Measurements from ENCODE around the gene KCNG1. TPM values are rescaled to one million over a fixed set of nuclear protein-coding genes. Genes with fewer than 3 reads are reported as not detected.
"Not testable (repeated sequence)": the region's sequence is repeated elsewhere in the genome, so short reads cannot be mapped to it uniquely, and the experiment has no call there.

KCNG1 gene, protein sequence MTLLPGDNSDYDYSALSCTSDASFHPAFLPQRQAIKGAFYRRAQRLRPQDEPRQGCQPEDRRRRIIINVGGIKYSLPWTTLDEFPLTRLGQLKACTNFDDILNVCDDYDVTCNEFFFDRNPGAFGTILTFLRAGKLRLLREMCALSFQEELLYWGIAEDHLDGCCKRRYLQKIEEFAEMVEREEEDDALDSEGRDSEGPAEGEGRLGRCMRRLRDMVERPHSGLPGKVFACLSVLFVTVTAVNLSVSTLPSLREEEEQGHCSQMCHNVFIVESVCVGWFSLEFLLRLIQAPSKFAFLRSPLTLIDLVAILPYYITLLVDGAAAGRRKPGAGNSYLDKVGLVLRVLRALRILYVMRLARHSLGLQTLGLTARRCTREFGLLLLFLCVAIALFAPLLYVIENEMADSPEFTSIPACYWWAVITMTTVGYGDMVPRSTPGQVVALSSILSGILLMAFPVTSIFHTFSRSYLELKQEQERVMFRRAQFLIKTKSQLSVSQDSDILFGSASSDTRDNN
- total RNA-seq = 0.32 TPM
- long read RNA-seq, partial matches to known transcripts = 0 of 1 reads
- long read RNA-seq, other reads (novel, unspliced or antisense) = 1 of 1 reads

DNA sequence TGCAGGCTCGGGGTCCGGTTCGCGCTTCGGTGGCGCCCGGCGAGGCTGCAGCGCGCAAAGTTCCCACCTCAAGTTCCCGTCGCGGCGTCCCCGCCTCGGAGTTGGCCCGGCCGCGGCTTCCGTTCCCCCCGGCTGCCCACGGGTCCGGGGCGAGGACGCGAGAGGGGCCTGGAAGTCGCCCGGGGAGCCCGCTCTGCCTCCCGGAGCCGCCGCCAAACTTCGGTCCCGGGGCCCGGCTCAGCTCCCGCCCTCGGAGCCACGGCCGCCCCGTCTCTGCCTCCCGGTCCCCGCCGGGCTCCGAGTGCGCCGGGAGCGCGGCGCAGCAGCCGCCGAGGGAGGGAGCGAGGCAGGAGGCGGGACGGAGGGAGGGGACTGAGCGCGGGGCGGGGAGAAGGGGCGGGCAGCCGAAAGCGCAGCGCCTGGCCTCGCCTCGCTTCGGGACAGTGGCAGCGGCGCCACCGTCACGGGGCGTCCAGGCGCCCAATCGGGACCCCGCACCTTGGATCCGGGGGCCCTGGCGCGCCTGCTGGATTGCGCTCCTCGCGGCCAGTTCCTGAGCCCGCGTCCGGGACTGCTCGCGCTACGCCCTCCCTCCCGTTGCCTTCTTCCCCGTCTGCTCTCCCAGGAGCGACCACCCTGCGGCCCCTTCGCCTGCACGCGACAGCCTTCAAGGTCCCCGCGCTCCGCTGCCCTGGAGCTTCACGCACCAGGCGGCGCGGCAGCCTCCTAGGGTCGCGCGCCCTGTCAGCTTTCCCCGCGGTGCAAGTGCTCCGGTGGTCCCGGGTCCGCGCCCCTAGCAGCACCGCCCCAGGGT is at the start of gene KCNG1:
Gene KCNG1, minus strand, starts transcription at position 305 of the 814 bp plus-strand sequence. CDS start 12,769 bp downstream, outside the sequence.
- ATAC-seq (peak; percentile 93), DNase-seq (ENCODE audit: missing footprints) (peak; percentile 74)
- intact Hi-C loops (cut with DNase I) = no loop called here

DNA sequence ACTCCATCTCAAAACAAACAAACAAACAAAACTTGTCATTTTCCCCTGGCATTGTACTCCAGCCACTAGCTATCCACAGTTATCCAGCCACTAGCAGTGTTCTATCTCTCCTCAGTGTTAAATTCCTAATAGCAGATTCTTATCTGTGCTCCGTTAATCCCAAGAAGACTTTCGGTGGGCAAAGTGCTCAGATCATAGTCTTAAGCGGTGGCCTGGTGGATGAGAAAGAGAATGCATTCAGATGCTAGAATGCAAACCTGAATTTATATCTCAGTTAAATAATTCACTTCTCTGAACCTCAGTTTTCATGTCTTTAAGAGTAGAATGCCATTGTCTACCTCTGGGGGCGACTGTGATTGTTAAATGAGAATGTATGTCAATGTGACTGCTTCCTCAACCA is 47.7 kb upstream of the KCNG1 start:
- no peak for ATAC-seq
- DNase-seq (ENCODE audit: missing footprints) = no peak
- intact Hi-C loops (cut with DNase I) = no loop called here

DNA sequence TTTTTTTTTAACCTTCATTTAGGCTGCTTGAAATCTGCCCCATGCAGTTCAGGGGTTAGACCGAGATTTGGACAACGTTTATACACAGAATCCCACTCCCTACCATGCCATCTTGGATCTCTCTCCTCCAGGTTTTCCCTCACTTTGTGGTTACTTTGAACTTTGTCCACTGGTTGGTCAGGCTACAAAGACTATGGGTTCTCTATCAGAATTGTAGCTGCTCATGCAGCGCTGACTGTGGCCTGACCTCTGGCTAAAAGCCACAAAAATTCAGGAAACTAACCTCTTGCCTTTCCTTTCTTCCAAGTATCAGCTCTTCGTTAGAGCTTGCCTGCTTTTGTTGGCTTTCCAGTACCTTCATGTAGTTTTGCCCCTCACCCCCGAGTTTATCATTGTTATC is 44.9 kb upstream of the KCNG1 start:
- DNase-seq (ENCODE audit: missing footprints) (no peak), ATAC-seq (no peak)
- intact Hi-C loops (cut with DNase I) = no loop called here

DNA sequence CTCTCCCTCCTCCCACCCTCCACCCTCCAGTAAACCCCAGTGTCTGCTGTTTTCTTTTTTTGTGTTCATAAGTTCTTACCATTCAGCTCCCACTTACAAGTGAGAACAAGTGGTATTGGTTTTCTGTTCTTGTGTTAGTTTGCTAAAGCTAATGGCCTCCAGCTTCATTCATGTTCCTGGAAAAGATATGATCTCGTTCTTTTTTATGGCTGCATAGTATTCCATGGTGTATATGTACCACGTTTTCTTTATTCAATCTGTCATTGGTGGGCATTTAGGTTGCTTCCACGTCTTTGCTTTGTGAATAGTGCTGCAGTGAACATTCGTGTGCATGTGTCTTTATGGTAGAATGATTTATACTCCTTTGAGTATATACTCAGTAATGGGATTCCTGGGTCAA is 42.7 kb upstream of the KCNG1 start:
- intact Hi-C loops (cut with DNase I) = no loop called here
- no peak for ATAC-seq
- no peak for DNase-seq (ENCODE audit: missing footprints)

DNA sequence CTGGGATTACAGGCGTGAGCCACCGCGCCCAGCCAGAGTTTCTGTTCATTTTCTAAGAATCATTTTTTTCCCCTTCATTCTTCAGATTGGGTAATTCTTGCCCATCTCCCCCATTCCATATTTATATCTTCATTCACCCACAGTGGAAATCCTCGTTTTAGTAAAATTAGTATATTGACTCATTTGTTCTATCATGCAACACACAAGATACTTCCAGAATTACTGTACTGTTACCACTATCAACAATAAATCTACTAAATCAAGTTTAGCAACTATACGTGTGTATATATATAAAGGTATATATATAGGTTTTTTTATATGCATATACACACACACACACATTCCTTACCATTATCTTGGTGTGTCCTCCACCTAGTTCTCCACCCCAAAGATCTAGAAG is 41.2 kb upstream of the KCNG1 start:
- ATAC-seq (no peak), DNase-seq (ENCODE audit: missing footprints) (no peak)
- intact Hi-C loops (cut with DNase I) = no loop called here

DNA sequence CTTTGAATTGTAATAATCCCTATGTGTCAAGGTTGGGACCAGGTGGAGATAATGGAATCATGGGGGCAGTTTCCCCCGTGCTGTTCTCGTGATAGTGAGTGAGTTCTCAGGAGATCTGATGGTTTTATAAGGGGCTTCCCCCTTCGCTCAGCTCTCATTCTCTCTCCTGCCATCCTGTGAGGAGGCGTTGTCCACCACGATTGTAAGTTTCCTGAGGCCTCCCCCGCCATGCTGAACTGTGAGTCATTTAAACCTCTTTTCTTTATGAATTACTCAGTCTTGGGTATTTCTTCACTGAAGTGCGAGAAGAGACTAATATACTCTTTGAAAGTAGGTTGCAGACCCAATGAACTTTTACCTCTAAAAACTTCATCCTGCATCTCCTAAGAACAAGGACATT is 39.2 kb upstream of the KCNG1 start:
- intact Hi-C loops (cut with DNase I) = no loop called here
- ATAC-seq (no peak), DNase-seq (ENCODE audit: missing footprints) (no peak)

DNA sequence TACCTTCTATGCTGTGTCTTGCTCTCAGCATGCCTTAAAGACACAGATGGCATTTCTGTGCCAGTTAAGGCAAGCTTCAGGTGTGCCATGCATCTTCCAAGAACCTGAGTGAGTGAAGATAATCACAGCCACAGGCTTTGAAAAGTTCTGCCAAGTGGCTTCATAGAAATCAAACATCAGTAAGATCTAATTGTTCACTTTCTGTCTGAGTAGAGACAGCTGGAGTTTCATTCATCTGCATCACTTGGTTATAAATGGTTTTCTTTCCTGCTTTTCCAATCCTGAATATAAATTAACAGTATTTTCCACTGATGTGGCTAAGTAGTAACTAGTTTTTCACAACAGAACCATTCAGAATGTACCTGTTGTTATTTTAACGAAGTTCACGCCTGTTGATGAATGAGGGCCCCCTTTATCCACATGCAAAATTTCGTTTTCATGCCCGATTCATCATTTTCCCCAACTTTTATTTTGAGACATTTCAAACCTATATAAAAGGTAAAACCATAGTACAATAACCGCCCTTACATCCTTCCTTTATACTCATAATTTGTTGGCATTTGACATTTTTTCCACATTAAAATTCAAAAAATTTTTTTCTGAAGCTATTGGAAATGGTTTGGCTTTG is 38.6 kb upstream of the KCNG1 start:
- ATAC-seq (no peak), DNase-seq (ENCODE audit: missing footprints) (no peak)
- intact Hi-C loops (cut with DNase I) = no loop called here

DNA sequence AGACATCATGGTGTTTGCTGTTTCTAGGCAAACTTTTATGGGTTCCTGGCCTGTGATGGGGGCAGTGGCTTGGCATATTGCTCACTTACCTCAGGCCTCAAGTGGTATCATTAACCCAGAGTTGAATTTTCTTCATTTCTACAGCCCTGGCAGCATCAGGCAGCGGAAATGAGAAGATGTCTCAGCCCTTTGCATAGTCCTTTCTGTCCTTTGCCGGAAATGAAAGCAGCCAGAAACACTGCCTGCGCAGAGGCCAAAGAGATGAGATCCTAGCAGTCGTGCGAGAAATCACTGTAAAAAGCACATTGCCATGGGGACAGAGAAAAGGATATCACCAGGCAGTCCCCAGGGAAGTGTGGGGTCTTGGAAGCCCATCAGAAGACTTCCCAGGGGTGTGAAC is 37.4 kb upstream of the KCNG1 start:
- DNase-seq (ENCODE audit: missing footprints) = no peak
- ATAC-seq = no peak
- intact Hi-C loops (cut with DNase I) = no loop called here

DNA sequence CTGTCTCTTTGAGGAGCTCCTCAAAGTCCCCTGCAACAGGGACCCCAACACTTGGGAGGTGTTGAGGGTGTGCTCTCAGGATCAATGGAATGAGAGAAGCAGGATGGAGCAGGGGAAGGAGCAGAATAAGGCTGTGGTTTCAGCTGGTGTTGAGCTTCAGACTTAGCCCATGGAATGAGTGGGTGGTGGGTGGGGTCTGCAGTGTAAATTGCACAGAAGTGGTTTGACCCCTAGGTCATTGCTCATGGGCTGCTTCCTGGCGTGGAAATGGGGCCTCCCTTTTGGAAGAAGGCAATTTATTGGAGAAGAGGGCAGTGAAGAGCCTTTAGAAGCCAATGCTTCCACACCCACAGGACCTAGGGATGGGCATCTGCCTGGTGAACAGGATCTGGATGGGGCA is 37.0 kb upstream of the KCNG1 start:
- ATAC-seq (no peak), DNase-seq (ENCODE audit: missing footprints) (no peak)
- intact Hi-C loops (cut with DNase I) = no loop called here

DNA sequence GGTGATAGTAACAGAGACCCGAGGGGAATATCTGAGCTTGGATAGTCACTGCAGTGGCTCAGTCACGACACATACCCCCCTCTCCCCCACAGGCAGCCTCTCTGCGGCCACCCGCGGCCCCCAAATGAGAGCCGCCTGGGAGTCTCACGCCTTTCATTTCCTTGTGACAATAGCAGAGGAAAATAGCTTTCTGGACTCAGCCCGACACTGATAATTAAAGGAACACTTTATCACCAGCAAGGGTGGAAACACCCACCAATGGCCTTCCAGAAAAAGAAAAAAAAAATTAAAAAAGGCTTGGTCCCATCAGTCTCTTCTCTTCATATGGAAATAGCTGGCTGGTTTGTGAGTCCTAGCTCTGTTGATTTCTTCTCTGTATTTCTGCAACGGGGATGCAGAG is 35.1 kb upstream of the KCNG1 start:
- DNase-seq (ENCODE audit: missing footprints) (no peak), ATAC-seq (no peak)
- intact Hi-C loops (cut with DNase I) = no loop called here

DNA sequence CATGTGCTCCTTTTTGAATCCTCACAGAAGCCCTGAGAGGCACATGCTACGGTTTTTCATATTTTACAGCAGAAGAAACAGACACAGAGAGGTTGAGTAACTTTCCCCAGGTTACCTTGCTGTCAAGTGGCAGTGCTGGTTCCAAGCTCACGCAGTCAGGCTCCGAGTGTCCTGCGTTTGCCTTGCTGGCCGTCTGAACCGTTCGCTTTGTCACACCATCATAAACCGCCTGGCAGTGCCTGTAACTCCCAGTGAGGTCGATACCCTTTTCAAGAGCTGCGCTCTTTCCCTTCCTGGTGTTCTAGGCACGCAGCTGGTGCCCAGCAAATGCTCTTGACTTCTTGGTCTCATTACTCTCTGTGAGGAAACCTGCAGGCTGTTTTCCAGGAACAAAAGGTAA is 31.3 kb upstream of the KCNG1 start:
- ATAC-seq = no peak
- intact Hi-C loops (cut with DNase I) = no loop called here
- DNase-seq (ENCODE audit: missing footprints) = no peak

DNA sequence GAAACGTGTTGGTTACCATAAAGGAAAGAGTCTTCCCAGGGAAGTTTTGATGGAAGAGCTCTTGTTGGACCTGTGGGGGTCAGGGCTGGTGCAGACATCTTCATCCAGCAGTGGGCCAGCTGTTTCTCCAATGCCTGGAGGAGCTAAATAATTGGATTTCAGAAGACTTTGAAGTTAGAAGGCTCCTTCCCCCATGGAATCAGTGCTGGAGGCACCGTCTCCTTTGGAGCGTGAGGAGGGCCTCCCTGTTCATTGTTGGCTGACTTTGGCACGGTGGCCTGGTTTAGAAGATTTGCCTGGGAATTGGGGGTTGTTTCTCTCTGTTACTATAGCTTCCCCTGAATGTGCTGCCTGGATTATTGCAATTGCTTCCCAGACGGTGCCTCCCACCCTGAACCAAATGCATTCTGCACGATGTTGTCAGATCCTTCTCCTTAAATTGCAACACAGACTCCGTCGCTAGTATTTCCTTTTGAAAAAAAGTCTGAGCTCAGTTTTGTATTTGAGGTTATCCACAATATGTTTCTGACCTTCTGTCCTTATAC is 27.7 kb upstream of the KCNG1 start:
- DNase-seq (ENCODE audit: missing footprints) (no peak), ATAC-seq (no peak)
- intact Hi-C loops (cut with DNase I) = no loop called here

DNA sequence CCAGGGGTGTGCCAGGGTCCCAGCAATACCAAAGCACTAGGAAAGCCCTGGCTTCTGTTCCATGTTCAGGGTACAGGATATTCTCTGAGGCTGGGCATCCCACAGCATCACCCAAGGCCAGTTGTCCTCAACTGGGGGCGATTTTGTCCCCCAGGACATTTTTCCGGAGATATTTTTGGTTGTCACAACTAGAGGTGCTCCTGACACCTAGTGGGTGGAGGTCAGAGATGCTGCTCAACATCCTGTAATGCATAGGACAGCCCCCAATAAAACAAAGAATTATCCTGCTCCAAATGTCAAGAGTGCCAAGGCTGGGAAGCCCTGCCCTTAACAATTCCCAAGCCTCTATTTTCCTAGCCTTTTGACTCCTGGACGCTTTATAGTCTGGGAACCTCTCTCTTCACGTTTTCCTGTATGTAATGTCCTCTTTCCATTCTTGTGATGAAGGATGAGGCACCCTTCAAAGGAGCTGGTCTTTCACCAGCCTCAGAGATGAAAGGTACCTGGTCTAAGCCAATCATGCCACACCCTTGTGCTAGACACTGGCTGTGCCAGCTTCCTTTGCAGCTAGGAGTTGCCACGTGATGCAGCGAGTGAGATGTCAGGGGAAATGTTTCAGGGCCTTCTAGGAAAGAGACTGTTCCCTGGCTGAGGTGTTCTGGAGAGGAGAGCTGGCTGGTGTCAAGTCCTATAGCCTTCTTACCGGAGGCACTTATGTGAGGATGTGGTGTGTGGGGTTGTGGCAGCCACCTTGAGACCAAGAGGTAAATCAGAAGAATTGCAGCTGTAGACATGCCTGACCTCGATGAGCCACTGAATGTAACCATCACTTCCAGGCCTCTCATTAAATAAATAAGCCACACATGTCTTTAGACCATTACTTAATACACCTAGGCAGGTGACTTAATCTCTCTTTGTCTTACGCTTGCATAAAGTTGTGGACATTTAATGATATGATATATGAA is 23.4 kb upstream of the KCNG1 start:
- DNase-seq (ENCODE audit: missing footprints) = no peak
- intact Hi-C loops (cut with DNase I) = no loop called here
- no peak for ATAC-seq

DNA sequence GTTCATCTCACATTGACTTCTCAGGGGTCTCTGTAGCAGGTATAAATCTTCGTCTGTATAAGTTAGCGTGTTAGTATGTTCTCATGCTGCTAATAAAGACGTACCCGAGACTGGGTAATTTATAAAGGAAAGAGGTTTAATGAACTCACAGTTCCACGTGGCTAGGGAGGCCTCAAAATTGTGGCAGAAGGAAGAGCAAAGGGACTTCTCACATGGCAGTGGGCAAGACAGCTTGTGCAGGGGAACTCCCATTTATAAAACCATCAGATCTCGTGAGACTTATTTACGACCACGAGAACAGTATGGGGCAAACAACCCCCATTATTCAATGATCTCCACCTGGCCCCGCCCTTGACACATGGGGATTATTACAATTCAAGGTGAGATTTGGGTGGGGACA is 22.6 kb upstream of the KCNG1 start:
- DNase-seq (ENCODE audit: missing footprints); intact Hi-C loops (cut with DNase I); ATAC-seq: not testable (repeated sequence)

DNA sequence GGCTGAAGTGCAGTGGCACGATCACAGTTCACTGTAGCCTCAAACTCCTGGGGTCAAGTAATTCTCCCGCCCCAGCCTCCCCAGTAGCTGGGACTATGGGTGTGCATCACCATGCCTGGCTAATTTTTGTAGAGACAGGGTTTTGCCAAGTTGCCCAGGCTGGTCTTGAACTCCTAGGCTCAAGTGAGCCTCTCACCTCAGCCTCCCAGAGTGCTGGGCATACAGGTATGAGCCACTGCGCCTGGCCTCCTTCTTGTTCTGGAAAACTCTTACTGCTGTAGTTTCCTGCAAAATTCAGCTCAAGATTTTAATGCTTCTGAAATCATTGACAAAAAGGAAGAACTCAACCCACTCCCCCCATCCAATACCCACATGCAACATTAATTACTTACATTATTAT is 21.9 kb upstream of the KCNG1 start:
- no peak for ATAC-seq
- intact Hi-C loops (cut with DNase I) = no loop called here
- no peak for DNase-seq (ENCODE audit: missing footprints)

DNA sequence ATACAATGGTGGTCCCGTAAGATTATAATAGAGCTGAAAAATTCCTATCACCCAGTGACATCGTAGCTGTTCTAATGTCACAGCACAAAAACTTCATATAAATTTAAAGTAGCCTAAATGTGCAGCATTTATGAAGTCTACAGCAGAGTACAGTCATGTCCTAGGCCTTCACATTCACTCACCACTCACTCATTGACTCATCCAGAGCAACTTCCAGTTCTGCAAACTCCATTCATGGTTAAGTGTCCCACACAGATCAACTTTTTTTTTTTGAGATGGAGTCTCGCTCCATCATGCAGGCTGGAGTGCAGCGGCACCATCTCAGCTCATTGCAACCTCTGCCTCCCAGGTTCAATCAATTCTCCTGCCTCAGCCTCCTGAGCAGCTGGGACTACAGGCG is 20.9 kb upstream of the KCNG1 start:
- intact Hi-C loops (cut with DNase I) = no loop called here
- no peak for ATAC-seq
- DNase-seq (ENCODE audit: missing footprints) = no peak

DNA sequence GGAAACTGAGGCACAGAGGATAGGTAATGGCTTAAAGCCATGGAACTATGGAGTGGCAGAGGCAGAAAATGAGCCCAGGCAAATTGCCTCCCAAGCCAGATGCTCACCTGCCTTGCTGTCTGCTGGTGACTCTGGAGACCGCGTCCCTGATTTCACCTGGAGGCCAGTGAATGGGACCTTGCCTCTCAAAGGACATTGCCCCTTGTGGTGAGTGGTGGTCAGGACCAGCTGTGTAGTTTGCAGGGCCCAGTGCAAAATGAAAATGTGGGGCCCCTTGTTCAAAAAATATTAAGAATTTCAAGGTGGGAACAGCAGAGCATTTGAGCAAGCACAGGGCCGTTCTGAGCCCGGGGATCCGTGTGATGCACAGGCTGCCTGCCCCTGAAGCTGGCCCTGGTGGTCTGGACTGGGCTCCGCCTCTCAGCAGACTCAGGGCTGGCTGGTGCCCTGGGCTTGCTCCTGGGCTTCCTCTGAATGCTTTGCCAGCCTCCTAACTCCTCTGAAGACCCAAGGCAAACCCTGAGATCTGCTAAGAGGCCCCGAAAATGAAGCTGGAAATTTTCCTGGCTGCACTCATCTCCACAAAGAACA is 19.8 kb upstream of the KCNG1 start:
- intact Hi-C loops (cut with DNase I) = no loop called here
- no peak for ATAC-seq
- no peak for DNase-seq (ENCODE audit: missing footprints)

DNA sequence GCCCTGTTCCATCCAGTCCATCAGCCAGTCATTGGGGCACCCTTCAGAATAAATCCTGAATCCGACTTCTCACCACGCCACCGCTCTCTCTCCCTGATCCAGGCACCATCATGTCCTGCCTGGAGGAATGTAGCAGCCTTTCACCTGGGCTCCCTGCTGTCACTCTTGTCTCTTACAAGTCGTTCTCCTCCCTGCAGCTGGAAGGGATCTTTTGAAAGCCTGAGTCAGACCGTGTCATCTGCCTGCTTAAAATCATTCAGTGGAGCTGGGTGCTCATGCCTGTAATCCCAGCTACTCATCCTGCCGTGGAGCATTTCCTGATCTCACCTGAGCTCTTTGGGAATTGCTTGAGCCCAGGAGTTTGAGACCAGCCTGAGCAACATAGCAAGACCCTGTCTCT is 19.2 kb upstream of the KCNG1 start:
- intact Hi-C loops (cut with DNase I) = no loop called here
- ATAC-seq (no peak), DNase-seq (ENCODE audit: missing footprints) (no peak)
